Measurements from ENCODE around the gene FAM107B. TPM values are rescaled to one million over a fixed set of nuclear protein-coding genes. Genes with fewer than 3 reads are reported as not detected.

The FAM107B gene
- total RNA-seq, 1 donor from 2014 or later = 86.2 TPM

DNA sequence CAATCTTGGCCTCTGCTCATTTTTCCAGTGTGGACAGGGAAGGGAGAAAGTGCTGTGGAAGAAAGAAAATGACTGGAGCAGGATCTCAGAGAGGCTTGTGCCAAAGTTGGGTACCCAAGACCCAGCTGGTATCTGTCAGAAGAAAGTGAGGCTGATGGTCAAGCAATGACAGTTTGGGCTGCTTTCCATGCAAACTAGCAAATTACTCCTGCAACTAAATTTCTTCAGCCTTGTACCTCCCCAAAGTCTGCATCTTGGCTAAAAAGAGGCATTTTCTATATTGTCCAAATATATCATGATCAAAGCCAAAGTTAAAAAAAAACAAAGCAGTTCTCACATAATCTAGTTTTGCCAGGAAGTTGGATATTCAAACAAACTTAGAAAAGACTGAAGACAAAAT is 235.5 kb downstream of the FAM107B start:
- intact Hi-C loops (cut with DNase I) = no loop called here
- no peak overlapping the region for H3K4me3 ChIP-seq
- no peak overlapping the region for H3K27ac ChIP-seq
- peaks cover 36% of the 10 kb centered on the region for H3K4me1 ChIP-seq
- H3K9me3 ChIP-seq = no peaks in the 10 kb centered on the region
- TF ChIP-seq, protein P1, sequence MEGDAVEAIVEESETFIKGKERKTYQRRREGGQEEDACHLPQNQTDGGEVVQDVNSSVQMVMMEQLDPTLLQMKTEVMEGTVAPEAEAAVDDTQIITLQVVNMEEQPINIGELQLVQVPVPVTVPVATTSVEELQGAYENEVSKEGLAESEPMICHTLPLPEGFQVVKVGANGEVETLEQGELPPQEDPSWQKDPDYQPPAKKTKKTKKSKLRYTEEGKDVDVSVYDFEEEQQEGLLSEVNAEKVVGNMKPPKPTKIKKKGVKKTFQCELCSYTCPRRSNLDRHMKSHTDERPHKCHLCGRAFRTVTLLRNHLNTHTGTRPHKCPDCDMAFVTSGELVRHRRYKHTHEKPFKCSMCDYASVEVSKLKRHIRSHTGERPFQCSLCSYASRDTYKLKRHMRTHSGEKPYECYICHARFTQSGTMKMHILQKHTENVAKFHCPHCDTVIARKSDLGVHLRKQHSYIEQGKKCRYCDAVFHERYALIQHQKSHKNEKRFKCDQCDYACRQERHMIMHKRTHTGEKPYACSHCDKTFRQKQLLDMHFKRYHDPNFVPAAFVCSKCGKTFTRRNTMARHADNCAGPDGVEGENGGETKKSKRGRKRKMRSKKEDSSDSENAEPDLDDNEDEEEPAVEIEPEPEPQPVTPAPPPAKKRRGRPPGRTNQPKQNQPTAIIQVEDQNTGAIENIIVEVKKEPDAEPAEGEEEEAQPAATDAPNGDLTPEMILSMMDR (IDR thresholded peaks at IDR 0.05) = no peak
- no peak for ATAC-seq
- no peaks in the 10 kb centered on the region for H3K27me3 ChIP-seq
- no peak for DNase-seq
- H3K36me3 ChIP-seq = peaks cover 9% of the 10 kb centered on the region

DNA sequence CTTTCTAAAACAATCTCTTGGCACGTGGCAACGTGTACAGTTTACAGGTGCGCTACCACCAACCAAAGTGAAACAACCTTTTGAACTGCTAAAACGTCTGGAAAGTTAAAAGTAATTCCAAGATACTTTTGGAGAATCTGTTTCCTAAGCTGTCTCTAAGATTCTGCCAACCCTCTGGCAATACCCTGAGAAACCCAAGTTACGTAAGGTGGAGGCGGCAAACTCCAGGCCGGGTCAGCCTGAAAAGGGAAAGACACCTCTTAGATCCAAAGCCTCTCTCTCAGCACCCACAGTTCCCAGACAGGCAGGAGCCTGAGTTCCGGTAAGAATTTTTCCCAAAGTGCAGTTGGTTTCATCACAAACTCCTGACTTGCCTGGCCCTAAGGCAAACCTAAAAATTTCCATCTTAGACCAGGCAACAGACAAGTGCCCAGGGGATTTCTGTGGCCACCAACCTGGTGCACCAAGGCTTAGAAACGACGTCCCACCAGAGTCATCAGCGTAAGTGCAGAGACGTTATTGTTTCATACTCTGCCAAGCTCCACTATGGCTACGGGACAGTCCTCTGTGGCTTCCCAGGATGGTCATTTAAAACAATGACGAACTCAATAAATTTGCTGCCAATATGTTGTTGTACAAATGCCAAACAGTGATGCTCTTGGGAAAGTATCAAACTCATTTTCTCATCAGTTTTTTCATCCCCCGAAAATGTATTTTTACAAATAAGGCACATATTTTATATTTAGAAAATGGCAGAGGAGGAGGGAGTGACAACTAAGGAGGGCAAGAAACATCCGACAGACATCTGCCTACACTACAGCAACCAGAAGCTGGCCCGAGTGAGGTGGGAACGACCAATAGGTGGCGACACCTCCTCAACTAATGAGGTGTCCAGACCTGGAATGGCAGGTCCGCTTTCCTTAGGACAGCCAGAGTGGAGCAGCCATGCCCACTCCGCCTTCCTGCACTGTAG is 238.2 kb downstream of the FAM107B start:
- ATAC-seq (peak; percentile 88), DNase-seq (peak; percentile 79)
- no peaks in the 10 kb centered on the region for H3K27me3 ChIP-seq
- H3K27ac ChIP-seq = no peak overlapping the region
- no peaks in the 10 kb centered on the region for H3K9me3 ChIP-seq
- H3K4me3 ChIP-seq = no peak overlapping the region
- H3K36me3 ChIP-seq = peaks cover 5% of the 10 kb centered on the region
- intact Hi-C loops (cut with DNase I) = no loop called here
- H3K4me1 ChIP-seq = peaks cover 23% of the 10 kb centered on the region
- TF ChIP-seq, protein P1 (IDR thresholded peaks at IDR 0.05) = peak; percentile 63

DNA sequence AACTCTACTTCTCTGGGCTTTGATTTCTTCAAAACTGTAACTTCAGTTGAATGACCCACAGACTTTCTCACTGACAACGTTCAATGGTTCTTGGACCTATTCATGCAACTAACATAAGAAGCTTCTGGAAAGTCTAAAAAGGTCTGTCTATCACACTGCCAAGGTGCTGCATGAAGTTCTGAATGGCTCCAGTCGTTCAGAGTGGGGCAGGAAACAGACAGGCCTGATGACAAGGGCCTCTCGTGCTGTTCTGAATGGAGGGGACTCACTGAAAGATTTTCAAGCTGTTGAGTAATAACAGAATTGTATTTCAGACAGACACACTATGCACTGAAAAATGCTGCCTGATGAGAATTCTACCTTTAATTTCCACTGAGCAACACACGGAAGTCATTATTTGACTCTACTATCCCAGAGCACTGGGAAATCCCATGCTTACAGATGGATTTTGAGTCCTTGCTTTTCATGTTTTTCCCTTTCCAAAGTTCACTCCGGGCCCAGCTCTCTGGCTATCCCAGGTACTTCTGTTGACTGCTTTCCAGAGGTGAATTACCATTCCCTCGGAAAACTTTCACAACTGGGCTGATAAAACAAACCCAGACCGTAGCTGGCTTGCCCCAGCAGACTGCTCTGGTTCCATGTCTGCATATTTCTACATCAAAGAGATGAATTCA is 239.1 kb downstream of the FAM107B start:
- peaks cover 23% of the 10 kb centered on the region for H3K4me1 ChIP-seq
- no peak for ATAC-seq
- TF ChIP-seq, protein P1 (IDR thresholded peaks at IDR 0.05) = no peak
- H3K9me3 ChIP-seq = no peaks in the 10 kb centered on the region
- H3K27ac ChIP-seq = no peak overlapping the region
- no peaks in the 10 kb centered on the region for H3K36me3 ChIP-seq
- intact Hi-C loops (cut with DNase I) = no loop called here
- no peak for DNase-seq
- no peak overlapping the region for H3K4me3 ChIP-seq
- H3K27me3 ChIP-seq = no peaks in the 10 kb centered on the region

DNA sequence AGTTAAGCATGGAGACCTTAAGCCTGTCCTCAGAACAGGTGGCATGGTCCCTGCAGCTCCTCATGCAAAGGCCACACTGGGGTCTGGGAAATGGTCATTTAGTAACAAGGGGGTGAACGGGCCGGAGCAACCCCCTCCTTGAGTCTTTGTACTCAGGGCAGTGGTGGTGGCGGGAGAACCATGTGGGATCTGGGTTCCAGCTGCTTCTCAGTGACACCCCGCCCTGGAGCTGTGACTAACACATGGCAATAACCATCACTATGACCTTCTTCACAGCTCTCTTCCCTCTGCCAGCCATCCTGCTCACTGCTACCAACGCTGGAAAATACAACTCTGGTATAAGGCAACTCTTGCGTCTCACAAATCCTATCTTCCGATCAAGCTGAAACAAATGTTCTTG is 240.5 kb downstream of the FAM107B start:
- DNase-seq = no peak
- H3K27ac ChIP-seq = no peak overlapping the region
- intact Hi-C loops (cut with DNase I) = no loop called here

DNA sequence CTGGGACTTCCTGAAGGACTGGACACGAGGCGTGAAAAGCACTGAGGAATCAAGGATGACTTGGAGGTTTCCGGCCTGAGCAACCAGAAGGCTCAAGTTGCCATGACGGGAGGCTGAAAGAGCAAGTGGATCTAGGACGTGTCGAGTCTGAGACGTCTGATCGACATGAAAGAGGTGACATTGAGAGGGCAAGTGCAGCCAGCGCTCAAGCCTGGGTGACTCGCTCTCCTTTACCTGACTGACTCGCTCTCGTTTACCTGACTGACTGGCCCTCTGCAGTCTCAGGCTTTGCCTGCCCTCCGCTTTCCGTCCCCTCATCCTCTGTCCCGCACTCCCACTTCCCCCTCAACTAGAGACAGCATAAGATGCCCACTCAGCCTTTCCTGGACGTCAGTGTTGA is 241.4 kb downstream of the FAM107B start:
- Histone ChIP-seq H3K9me3 (no peaks in the 10 kb centered on the region), H3K36me3 (peaks cover 20% of the 10 kb centered on the region), H3K4me1 (peaks cover 14% of the 10 kb centered on the region), H3K27ac (no peak overlapping the region), H3K27me3 (no peaks in the 10 kb centered on the region), H3K4me3 (no peak overlapping the region)
- intact Hi-C loops (cut with DNase I) = no loop called here
- DNase-seq (no peak), ATAC-seq (no peak)
- TF ChIP-seq, protein P1 (IDR thresholded peaks at IDR 0.05) = no peak

More for the DNA sequence above, 240.5 kb downstream of the FAM107B start:
- TF ChIP-seq, protein P1 (IDR thresholded peaks at IDR 0.05) = no peak
- H3K4me1 ChIP-seq = peaks cover 17% of the 10 kb centered on the region
- no peak overlapping the region for H3K4me3 ChIP-seq
- H3K36me3 ChIP-seq = peaks cover 12% of the 10 kb centered on the region
- no peaks in the 10 kb centered on the region for H3K9me3 ChIP-seq
- no peak for ATAC-seq
- H3K27me3 ChIP-seq = no peaks in the 10 kb centered on the region
